Measurements from ENCODE around the gene WAS.
A peak's percentile ranks its signal among the peaks of the same experiment; 100 is the strongest.
"Not testable (repeated sequence)": the region's sequence is repeated elsewhere in the genome, so short reads cannot be mapped to it uniquely, and the experiment has no call there.

The WAS gene

DNA sequence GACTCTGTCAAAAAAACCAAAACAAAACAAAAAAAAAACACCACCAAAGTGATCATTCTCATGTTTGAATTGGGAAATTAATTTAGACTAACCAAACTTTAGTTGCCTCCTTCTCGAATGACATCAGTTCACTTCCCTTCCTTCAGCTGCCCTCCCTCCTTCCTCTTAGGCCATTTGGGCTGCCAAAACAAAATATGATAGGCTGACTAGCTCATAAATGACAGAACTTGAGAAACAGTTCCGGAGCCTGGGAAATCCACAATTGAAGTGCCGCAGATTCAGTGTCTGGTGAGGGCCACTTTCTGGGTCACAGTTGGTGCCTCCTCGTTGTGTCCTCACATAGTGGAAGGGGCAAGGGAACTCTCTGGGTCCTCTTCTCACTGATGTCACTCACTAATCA lies 16.1 kb upstream of the WAS start:
- no peaks in the 10 kb centered on the region for H3K9me3 ChIP-seq (ENCODE audit: control insufficient read depth, low read length)
- H3K27me3 ChIP-seq (ENCODE audit: control insufficient read depth, insufficient read depth, low read length) = no peaks in the 10 kb centered on the region
- no peak overlapping the region for H3K4me3 ChIP-seq (ENCODE audit: low read length)
- H3K4me1 ChIP-seq (ENCODE audit: control insufficient read depth, insufficient read depth, low read length) = no peaks in the 10 kb centered on the region
- no peak overlapping the region for H3K9ac ChIP-seq (ENCODE audit: low read length)
- no peaks in the 10 kb centered on the region for H3K36me3 ChIP-seq (ENCODE audit: control insufficient read depth, insufficient read depth, low read length)

DNA sequence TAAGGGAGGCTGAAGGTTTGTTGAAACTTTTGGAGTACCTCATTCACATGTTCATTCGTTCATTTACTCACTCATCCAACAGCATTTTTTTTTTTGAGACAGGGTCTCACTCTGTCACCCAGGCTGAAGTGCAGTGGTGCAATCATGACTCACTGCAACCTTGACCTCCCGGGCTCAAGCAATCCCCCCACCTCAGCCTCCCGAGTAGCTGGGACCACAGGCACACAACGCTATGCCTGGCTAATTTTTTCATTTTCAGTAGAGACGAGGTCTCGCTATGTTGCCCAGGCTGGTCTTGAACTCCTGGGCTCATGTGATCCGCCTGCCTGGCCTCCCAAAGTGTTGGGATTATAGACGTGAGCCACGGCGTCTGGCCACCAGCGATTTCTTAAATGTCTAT lies 15.4 kb upstream of the WAS start:
- H3K4me3 ChIP-seq (ENCODE audit: low read length); H3K36me3 ChIP-seq (ENCODE audit: control insufficient read depth, insufficient read depth, low read length); H3K9ac ChIP-seq (ENCODE audit: low read length); H3K4me1 ChIP-seq (ENCODE audit: control insufficient read depth, insufficient read depth, low read length); H3K9me3 ChIP-seq (ENCODE audit: control insufficient read depth, low read length); H3K27me3 ChIP-seq (ENCODE audit: control insufficient read depth, insufficient read depth, low read length): not testable (repeated sequence)

DNA sequence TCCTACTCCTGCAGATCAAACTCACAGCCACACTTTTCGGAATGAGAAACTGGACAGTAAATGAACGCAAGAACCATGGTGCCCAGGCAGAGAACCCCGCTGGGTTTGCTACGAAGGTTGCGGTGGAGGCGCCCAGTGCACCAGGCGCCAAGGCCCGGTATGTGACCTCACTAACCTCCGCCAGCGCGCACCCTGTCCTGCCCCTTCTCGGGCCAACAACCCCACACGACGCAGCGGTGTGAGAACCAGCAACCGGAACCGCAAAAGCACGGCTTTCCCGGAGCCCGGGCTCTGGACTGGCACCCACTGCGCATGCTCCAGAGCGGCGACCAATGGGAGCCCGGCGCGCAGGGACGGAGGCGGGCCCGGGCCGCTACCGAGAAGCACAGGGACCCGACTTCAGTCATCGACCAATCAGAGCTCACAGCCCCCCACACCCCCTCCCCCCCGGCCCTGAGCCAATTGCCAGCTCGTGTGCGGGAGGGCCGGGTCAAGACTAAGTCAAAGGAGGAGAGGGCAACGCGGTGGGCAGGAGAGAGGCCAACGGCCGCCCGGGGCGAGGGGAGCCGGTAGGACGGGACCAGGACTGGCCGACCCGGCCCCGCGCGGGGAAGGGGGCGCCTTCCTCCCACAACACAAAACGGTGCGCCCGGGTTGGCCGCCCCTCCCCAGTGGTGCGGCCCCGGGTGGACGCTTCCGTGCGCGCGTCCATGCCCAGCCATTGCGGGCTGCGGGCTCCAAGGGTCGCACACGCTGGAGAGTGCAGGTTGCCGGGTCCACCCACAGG lies 7.3 kb upstream of the WAS start:
- no peaks in the 10 kb centered on the region for H3K4me1 ChIP-seq (ENCODE audit: control insufficient read depth, insufficient read depth, low read length)

DNA sequence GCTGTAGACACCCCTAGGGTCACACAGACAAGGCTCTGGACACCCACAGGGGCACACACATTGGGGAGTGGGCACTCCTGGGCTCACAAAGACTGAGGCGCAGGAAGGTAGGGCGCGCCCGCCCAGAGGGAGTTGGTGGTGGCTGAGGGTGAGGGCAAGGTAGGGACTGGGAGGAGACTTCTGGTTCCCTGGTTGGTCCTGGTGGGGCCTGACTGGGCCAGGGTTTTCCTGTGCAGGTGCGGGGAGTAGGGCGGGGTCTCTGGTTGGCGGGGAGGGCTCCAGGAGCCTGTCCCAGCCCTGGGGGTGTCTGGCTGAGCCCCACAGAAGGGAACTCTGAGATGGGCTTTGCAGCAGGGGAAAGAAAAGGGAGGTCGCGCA lies 6.7 kb upstream of the WAS start:
- Histone ChIP-seq H3K27me3 (ENCODE audit: control insufficient read depth, insufficient read depth, low read length) (no peaks in the 10 kb centered on the region), H3K36me3 (ENCODE audit: control insufficient read depth, insufficient read depth, low read length) (no peaks in the 10 kb centered on the region), H3K9ac (ENCODE audit: low read length) (peak overlapping the region; percentile 86), H3K4me1 (ENCODE audit: control insufficient read depth, insufficient read depth, low read length) (no peaks in the 10 kb centered on the region), H3K4me3 (ENCODE audit: low read length) (peak overlapping the region; percentile 74), H3K9me3 (ENCODE audit: control insufficient read depth, low read length) (no peaks in the 10 kb centered on the region)

More for the DNA sequence above, 7.3 kb upstream of the WAS start:
- H3K9ac ChIP-seq (ENCODE audit: low read length) = peak overlapping the region; percentile 86
- H3K9me3 ChIP-seq (ENCODE audit: control insufficient read depth, low read length) = no peaks in the 10 kb centered on the region
- no peaks in the 10 kb centered on the region for H3K36me3 ChIP-seq (ENCODE audit: control insufficient read depth, insufficient read depth, low read length)
- peak overlapping the region; percentile 74 for H3K4me3 ChIP-seq (ENCODE audit: low read length)
- no peaks in the 10 kb centered on the region for H3K27me3 ChIP-seq (ENCODE audit: control insufficient read depth, insufficient read depth, low read length)

DNA sequence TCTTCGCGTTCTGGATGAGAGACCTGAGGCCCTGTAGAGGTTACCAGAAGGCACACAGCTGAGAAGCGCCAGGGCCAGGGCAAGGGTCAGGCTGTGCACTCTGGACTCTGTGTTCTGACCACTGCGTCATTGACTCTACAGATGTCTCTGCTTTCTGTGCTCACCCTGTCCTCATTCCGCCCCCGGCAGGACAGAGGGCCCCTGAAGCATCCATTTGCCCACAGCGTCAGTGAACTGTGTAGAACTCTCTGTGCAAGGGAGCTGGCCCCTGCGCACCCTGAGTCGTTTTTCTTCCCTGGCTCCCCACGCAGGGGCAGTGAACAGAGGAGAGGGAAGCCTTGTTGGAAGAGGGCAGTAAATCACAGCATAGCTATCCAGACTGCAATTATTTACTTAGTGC lies 6.1 kb upstream of the WAS start:
- Histone ChIP-seq H3K9ac (ENCODE audit: low read length) (peak overlapping the region; percentile 86), H3K9me3 (ENCODE audit: control insufficient read depth, low read length) (no peaks in the 10 kb centered on the region), H3K27me3 (ENCODE audit: control insufficient read depth, insufficient read depth, low read length) (no peaks in the 10 kb centered on the region), H3K36me3 (ENCODE audit: control insufficient read depth, insufficient read depth, low read length) (no peaks in the 10 kb centered on the region), H3K4me3 (ENCODE audit: low read length) (no peak overlapping the region), H3K4me1 (ENCODE audit: control insufficient read depth, insufficient read depth, low read length) (no peaks in the 10 kb centered on the region)

DNA sequence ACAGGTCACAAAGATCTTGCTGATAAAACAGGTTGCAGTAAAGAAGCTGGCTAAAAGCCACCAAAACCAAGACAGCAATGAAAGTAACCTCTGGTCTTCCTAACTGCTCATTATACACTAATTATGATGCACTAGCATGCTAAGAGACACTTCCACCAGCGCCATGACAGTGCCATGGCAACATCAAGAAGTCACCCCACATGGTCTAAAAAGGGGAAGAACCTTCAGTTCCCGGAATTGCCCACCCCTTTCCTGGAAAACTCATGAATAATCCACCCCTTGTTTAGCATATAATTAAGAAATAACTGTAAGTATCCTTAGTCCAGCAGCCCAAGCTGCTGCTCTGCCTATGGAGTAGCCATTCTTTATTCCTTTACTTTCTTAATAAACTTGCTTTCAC lies 3.1 kb upstream of the WAS start:
- H3K36me3 ChIP-seq (ENCODE audit: control insufficient read depth, insufficient read depth, low read length); H3K27me3 ChIP-seq (ENCODE audit: control insufficient read depth, insufficient read depth, low read length); H3K4me3 ChIP-seq (ENCODE audit: low read length); H3K9ac ChIP-seq (ENCODE audit: low read length); H3K9me3 ChIP-seq (ENCODE audit: control insufficient read depth, low read length); H3K4me1 ChIP-seq (ENCODE audit: control insufficient read depth, insufficient read depth, low read length): not testable (repeated sequence)

DNA sequence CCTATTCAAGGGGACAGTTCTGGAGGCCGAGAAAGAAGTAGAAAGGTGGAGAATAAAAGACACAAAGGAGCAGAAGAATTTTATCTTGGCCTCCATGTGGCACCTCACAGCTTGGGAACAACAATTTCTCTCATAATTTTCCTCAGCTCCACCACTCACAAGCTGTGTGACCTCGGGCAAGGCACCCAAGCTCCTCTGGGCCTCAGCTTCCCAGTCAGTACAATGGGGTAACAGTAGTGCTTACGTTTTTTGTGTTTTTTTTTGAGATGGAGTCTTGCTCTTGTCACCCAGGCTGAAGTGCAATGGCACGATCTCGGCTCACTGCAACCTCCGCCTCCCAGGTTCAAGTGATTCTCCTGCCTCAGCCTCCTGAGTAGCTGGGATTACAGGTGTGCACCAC lies 2.7 kb upstream of the WAS start:
- not testable (repeated sequence) for H3K27me3 ChIP-seq (ENCODE audit: control insufficient read depth, insufficient read depth, low read length); H3K4me3 ChIP-seq (ENCODE audit: low read length); H3K9me3 ChIP-seq (ENCODE audit: control insufficient read depth, low read length); H3K36me3 ChIP-seq (ENCODE audit: control insufficient read depth, insufficient read depth, low read length); H3K9ac ChIP-seq (ENCODE audit: low read length); H3K4me1 ChIP-seq (ENCODE audit: control insufficient read depth, insufficient read depth, low read length)

DNA sequence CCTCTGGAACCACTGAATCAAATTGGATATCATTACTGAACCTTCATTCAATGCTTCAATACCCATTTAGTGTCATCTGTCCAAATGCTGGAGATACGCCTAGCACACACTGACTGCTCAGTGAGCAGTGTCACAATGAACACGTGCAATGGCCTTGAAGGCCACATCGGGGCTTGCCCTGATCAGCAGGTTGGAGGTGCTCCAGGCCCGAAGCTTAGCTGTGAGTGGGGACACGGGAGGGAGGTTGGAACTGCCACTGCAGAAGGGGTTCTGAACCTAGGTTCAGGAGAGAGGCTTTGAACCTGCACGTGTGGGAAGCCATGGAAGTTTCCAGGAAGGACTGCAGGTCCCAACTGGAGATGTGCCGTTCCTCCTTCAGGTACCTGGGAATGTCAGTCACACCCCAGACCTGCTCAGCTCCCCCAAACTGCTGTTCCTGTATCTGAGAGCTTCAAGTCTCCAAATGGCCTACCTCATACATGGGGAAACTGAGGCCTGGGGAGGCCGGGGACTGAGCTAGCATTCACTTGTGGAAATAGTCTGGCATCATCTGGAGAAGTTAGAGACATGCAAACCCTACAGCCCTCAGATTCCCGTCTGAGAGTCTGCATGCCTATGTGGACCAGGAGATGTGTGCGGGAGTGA lies 1.9 kb upstream of the WAS start:
- Histone ChIP-seq H3K9ac (ENCODE audit: low read length) (no peak overlapping the region), H3K4me1 (ENCODE audit: control insufficient read depth, insufficient read depth, low read length) (no peaks in the 10 kb centered on the region), H3K4me3 (ENCODE audit: low read length) (no peak overlapping the region), H3K27me3 (ENCODE audit: control insufficient read depth, insufficient read depth, low read length) (no peaks in the 10 kb centered on the region), H3K36me3 (ENCODE audit: control insufficient read depth, insufficient read depth, low read length) (no peaks in the 10 kb centered on the region), H3K9me3 (ENCODE audit: control insufficient read depth, low read length) (no peaks in the 10 kb centered on the region)

DNA sequence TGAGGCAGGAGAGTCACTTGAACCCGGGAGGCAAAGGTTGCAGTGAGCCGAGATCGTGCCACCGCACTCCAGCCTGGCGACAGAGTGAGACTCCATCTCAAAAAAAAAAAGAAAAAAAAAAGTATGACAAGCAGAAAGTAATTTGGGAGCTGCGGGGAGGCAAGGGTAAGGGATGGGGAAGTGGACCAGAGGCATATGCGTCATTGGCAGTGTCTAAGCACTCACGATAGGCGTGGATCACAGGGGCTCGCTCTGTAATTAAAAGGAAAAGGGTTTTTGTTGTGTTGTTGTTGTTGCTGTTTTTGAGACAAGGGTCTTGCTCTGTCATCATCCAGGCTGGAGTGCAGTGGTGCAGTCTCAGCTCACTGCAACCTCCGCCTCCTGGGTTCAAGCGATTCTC lies 804 bp upstream of the WAS start:
- H3K4me3 ChIP-seq (ENCODE audit: low read length) = not testable (repeated sequence)

DNA sequence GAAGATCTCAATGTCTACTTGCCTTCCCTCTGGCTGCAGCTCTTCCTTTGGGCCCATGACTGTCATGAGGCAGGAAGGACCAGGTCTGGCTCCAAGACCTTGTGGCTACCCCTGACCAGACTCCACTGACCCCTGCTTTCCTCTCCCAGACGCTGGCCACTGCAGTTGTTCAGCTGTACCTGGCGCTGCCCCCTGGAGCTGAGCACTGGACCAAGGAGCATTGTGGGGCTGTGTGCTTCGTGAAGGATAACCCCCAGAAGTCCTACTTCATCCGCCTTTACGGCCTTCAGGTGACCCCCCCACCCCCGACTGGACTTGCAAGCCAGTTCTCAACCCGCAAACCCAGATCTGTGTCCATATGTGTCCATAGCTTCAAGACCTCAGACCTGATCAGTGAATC lies 535 bp downstream of the WAS start:
- Histone ChIP-seq H3K4me1 (ENCODE audit: control insufficient read depth, insufficient read depth, low read length) (no peaks in the 10 kb centered on the region), H3K9me3 (ENCODE audit: control insufficient read depth, low read length) (no peaks in the 10 kb centered on the region), H3K4me3 (ENCODE audit: low read length) (no peak overlapping the region), H3K36me3 (ENCODE audit: control insufficient read depth, insufficient read depth, low read length) (no peaks in the 10 kb centered on the region), H3K27me3 (ENCODE audit: control insufficient read depth, insufficient read depth, low read length) (no peaks in the 10 kb centered on the region), H3K9ac (ENCODE audit: low read length) (no peak overlapping the region)

More for the DNA sequence above, 804 bp upstream of the WAS start:
- H3K27me3 ChIP-seq (ENCODE audit: control insufficient read depth, insufficient read depth, low read length); H3K4me1 ChIP-seq (ENCODE audit: control insufficient read depth, insufficient read depth, low read length); H3K9ac ChIP-seq (ENCODE audit: low read length); H3K36me3 ChIP-seq (ENCODE audit: control insufficient read depth, insufficient read depth, low read length); H3K9me3 ChIP-seq (ENCODE audit: control insufficient read depth, low read length): not testable (repeated sequence)

DNA sequence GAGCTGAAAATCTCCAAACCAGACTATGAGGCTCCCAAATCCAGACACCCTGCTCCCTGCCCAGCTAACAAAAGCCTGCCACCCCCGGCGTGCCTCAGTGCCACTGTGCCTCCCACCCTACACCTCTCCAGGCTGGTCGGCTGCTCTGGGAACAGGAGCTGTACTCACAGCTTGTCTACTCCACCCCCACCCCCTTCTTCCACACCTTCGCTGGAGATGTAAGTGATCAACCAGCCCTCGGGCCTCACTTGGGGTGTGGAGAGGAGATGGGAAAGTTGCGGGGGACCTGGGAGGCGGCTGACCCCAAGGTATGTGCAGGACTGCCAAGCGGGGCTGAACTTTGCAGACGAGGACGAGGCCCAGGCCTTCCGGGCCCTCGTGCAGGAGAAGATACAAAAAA lies 1.8 kb downstream of the WAS start:
- no peaks in the 10 kb centered on the region for H3K4me1 ChIP-seq (ENCODE audit: control insufficient read depth, insufficient read depth, low read length)
- no peaks in the 10 kb centered on the region for H3K27me3 ChIP-seq (ENCODE audit: control insufficient read depth, insufficient read depth, low read length)
- no peaks in the 10 kb centered on the region for H3K9me3 ChIP-seq (ENCODE audit: control insufficient read depth, low read length)
- no peak overlapping the region for H3K4me3 ChIP-seq (ENCODE audit: low read length)
- H3K9ac ChIP-seq (ENCODE audit: low read length) = no peak overlapping the region
- no peaks in the 10 kb centered on the region for H3K36me3 ChIP-seq (ENCODE audit: control insufficient read depth, insufficient read depth, low read length)

DNA sequence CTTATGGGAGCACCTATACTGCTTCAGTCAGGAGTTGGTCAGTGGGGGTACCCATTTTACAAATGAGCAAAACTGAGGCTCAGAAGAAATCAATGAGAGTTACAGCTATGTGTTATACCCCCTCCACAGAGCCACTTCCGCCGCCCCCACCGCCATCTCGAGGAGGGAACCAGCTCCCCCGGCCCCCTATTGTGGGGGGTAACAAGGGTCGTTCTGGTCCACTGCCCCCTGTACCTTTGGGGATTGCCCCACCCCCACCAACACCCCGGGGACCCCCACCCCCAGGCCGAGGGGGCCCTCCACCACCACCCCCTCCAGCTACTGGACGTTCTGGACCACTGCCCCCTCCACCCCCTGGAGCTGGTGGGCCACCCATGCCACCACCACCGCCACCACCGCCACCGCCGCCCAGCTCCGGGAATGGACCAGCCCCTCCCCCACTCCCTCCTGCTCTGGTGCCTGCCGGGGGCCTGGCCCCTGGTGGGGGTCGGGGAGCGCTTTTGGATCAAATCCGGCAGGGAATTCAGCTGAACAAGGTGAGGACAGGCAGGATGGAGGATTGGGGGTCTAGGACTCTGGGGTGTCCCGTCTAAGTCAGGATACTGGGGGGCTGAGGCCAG lies 5.0 kb downstream of the WAS start:
- Histone ChIP-seq H3K4me1 (ENCODE audit: control insufficient read depth, insufficient read depth, low read length) (no peaks in the 10 kb centered on the region), H3K36me3 (ENCODE audit: control insufficient read depth, insufficient read depth, low read length) (no peaks in the 10 kb centered on the region), H3K9me3 (ENCODE audit: control insufficient read depth, low read length) (no peaks in the 10 kb centered on the region), H3K27me3 (ENCODE audit: control insufficient read depth, insufficient read depth, low read length) (no peaks in the 10 kb centered on the region), H3K4me3 (ENCODE audit: low read length) (no peak overlapping the region), H3K9ac (ENCODE audit: low read length) (no peak overlapping the region)

All from mucosa of stomach (tissue), 1 donor.